Vagina (tissue), 2 donors: Measurements from ENCODE around the gene NUDT3. TPM values are rescaled to one million over a fixed set of nuclear protein-coding genes. Genes with fewer than 3 reads are reported as not detected.

Source experiments
- DNase-seq, 2 donors: peaks; one replicate each; pipeline ENCODE4 v3.0.0-alpha.2; 2017; ENCODE audit errors: extremely low spot score in 2 of 2
- H3K27ac ChIP-seq: fragments of 200-600 bp; sonication (generic); one replicate; pipeline ENCODE4 v1.5.1; 2019
- H3K27me3 ChIP-seq: fragments of 200-600 bp; sonication (generic); one replicate; pipeline ENCODE4 v1.5.1; 2019
- H3K36me3 ChIP-seq, 2 donors: fragments of 200-600 bp; sonication (generic); one replicate each; pipeline ENCODE4 v1.5.1; 2017 to 2019
- H3K4me1 ChIP-seq: fragments of 200-600 bp; sonication (generic); one replicate; pipeline ENCODE4 v1.5.1; 2019
- H3K4me3 ChIP-seq, 2 donors: fragments of 200-600 bp; sonication (generic); 1 replicate in 1 of 2; 2 replicates in 1 of 2; pipeline ENCODE4 v1.5.1; 2016 to 2019
- H3K9me3 ChIP-seq: fragments of 200-600 bp; sonication (generic); one replicate; pipeline ENCODE4 v1.5.1; 2019
- POLR2A ChIP-seq, 2 donors: fragments of 450-650 bp; IDR thresholded peaks; one replicate each; pipeline ENCODE4 v1.6.1; 2017; ENCODE audit warnings: antibody characterized with exemption in 2 of 2, mild to moderate bottlenecking in 2 of 2, moderate library complexity in 2 of 2
- POLR2AphosphoS5 ChIP-seq, 2 donors: sonication (generic); formaldehyde crosslinking; IDR thresholded peaks; one replicate each; pipeline ENCODE4 v1.9.0; 2017; ENCODE audit warnings: antibody characterized with exemption in 2 of 2, mild to moderate bottlenecking in 2 of 2, low read depth in 1 of 2; ENCODE audit not compliant: insufficient read depth in 1 of 2
- intact Hi-C: fragments of 100-400 bp; cut with DNase I; formaldehyde crosslinking; loops from one replicate; pipeline ENCODE4 v1.15.1; 2023
- total RNA-seq: library from RNA; depleted of rRNA; stranded (reverse); fragments of >200 nt; gene quantifications from one replicate; pipeline ENCODE4 v1.2.3, GENCODE V29; 2016
- TF ChIP-seq, protein P1 (sequence below), 3 experiments: fragments of 450-650 bp in 2 of 3; fragments of 200-600 bp in 1 of 3; sonication (generic) in 1 of 3; IDR thresholded peaks; one replicate each; pipeline ENCODE4 v1.5.1; 2017 to 2019; ENCODE audit warnings: antibody characterized with exemption in 3 of 3, mild to moderate bottlenecking in 2 of 3, moderate library complexity in 2 of 3

NUDT3 gene
- total RNA-seq, 1 donor from 2014 or later = 27.0 TPM

DNA sequence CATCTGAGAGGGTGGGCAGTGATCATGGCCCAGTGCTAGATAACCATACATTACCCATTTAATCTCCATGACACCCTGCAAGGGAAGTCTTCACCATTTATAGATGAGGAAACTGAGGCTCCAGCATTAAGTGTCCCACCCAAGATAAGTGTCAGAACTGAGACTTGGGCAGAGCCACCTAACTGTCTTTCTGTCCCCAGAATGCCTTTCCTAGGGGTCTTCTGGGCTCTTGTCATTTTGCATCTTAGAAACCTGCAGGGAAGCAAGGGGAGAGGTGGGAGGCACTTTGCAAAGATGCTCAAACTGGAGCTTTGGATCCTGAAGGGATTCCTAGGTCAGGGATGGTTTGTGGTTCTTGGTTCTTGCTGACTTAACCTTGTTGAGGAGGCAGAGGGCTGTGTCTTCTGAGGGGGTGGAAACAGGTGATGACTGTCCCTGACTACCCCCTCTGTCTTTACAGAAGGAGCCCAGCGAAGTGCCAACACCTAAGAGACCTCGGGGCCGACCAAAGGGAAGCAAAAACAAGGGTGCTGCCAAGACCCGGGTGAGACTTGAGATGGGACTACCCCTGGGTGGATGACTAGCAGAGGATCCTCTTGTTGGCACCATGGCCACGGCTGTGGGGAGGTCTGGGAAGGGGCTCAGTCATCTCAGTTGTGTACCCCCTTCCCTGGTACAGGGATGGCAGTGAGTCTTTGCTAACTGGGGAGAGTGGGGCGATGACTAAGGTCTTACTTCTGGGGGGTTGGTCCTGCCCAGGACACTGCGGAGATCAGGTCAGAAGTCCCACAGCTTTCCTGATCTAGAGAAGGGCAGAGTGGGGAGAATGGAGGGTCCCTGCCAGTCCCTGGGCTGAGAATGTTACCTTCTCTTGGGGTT, 150.0 kb downstream of the NUDT3 start:
- no peak for DNase-seq
- H3K36me3 ChIP-seq = peaks cover 0 to 8% of the 10 kb centered on the region in 2 donors
- H3K27ac ChIP-seq = no peak overlapping the region
- no peaks in the 10 kb centered on the region for H3K27me3 ChIP-seq
- H3K4me1 ChIP-seq = peaks cover 32% of the 10 kb centered on the region
- H3K9me3 ChIP-seq = no peaks in the 10 kb centered on the region
- TF ChIP-seq POLR2AphosphoS5 (IDR thresholded peaks at IDR 0.05; ENCODE audit: insufficient read depth in 1 of 2, low read depth in 1 of 2) = no peak
- TF ChIP-seq POLR2A (IDR thresholded peaks at IDR 0.05) = no peak
- TF ChIP-seq, protein P1, sequence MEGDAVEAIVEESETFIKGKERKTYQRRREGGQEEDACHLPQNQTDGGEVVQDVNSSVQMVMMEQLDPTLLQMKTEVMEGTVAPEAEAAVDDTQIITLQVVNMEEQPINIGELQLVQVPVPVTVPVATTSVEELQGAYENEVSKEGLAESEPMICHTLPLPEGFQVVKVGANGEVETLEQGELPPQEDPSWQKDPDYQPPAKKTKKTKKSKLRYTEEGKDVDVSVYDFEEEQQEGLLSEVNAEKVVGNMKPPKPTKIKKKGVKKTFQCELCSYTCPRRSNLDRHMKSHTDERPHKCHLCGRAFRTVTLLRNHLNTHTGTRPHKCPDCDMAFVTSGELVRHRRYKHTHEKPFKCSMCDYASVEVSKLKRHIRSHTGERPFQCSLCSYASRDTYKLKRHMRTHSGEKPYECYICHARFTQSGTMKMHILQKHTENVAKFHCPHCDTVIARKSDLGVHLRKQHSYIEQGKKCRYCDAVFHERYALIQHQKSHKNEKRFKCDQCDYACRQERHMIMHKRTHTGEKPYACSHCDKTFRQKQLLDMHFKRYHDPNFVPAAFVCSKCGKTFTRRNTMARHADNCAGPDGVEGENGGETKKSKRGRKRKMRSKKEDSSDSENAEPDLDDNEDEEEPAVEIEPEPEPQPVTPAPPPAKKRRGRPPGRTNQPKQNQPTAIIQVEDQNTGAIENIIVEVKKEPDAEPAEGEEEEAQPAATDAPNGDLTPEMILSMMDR (IDR thresholded peaks at IDR 0.05) = no peak
- intact Hi-C loops = no loop called here
- no peak overlapping the region for H3K4me3 ChIP-seq

DNA sequence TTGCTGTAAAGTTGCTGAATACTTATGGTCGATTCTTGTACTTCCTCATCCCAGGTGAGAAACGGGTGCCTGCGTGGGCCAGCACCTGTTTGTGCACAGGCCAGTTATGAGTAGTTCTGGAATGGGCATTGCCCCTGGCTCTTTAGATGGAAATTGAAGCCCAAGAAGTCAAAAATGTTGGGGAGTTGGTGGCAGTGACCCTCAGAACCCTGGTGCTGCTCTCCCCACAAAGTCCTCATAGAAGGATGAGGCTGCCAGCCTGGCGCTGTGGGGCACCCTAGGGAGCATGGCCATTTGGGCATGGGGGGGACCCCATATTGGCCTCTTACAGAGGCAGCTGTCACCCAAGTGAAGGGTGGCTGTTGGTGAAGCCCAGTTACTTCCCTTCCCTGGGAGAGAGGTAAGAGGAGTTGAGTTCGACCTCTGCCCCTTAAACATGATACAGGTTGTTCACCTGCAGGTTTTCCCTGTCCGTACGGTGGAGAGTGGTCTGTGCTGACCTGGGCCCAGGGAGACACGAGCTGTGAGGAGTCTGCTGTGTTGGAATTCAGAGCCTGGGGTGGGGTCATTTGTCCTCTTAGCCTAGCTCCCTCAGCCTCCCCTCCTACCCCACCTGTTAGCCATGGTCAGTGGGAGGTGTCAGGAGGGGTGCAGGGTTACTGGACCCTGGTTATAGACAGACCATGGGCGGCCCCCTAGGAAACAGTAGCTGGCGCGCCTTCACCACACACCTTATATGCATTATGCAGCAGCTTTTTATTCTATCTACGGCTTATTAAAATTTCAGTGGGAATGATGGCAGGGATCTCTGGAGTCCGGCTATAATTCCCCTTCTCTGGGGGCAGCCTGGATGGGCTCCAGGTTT, 150.9 kb downstream of the NUDT3 start:
- no peaks in the 10 kb centered on the region for H3K9me3 ChIP-seq
- no peak overlapping the region for H3K27ac ChIP-seq
- peaks cover 25% of the 10 kb centered on the region for H3K4me1 ChIP-seq
- no peak for DNase-seq
- peaks cover 0 to 8% of the 10 kb centered on the region in 2 donors for H3K36me3 ChIP-seq
- intact Hi-C loops = no loop called here
- no peaks in the 10 kb centered on the region for H3K27me3 ChIP-seq
- TF ChIP-seq, protein P1 (IDR thresholded peaks at IDR 0.05) = no peak
- TF ChIP-seq POLR2A (IDR thresholded peaks at IDR 0.05) = no peak
- H3K4me3 ChIP-seq = no peak overlapping the region

DNA sequence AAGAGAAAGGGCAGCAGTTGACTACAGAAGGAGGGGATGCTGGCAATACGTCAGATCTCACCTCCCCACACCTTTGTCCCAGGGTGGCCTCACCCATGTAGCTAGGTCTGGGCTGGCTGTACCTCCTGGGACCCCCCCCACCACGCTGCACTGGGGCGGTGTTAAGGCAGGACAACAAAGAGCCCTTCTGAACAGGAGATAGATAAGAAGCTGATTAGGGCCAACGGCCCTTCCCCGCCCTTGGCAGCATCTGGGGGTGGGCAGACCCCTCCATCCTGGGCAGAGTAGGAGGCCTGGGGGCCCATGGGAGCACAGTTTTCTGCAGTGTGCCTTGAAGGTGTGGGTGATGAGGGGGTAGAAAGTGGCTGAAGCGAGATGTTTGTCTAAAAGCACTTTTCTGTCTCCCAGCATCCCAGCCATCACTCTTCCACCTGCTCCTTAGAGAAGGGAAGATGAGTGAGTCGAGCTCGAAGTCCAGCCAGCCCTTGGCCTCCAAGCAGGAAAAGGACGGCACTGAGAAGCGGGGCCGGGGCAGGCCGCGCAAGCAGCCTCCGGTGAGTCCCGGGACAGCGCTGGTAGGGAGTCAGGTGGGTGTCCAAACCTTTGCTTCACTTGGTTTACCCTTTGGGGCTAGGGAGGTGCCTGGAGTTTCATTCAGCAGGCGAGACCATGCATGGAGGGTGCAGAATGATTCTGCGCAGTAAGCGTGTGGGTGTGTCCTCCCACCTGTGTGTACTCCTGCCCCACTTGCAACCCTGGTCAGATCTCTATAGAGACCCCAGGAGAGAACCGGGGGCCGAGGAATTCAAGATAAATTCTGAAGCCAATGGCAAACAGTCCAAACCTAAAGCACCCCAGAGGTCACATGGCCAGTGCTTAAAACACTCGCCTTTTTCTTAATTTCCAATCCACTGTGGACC, 151.9 kb downstream of the NUDT3 start:
- Histone ChIP-seq H3K36me3 (peaks cover 0 to 8% of the 10 kb centered on the region in 2 donors), H3K9me3 (no peaks in the 10 kb centered on the region), H3K27me3 (no peaks in the 10 kb centered on the region), H3K4me3 (no peak overlapping the region), H3K27ac (no peak overlapping the region), H3K4me1 (peaks cover 31% of the 10 kb centered on the region)
- intact Hi-C loops = no loop called here
- no peak for DNase-seq
- TF ChIP-seq POLR2AphosphoS5 (IDR thresholded peaks at IDR 0.05; ENCODE audit: insufficient read depth in 1 of 2, low read depth in 1 of 2) = no peak
- no peak for TF ChIP-seq POLR2A (IDR thresholded peaks at IDR 0.05)
- TF ChIP-seq, protein P1 (IDR thresholded peaks at IDR 0.05) = no peak

DNA sequence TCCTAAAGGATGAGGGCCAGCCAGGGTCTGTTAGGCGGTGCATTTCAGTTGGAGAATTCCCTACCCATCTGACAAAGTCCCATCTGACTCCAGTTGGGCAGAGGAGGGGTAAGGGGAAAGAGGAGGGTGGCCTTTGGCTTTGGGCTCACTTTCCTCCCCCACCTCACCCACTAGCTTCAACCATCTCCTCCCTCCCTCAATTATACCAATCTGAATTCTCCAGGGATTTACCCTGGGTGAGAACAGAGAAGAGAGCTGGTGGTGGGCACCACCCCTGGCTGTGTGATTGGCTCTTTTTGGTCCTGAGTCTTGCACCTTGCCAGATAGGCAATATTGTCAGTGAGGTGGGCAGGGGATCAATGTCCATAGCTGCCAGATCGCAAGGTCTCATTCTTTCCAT, 152.6 kb downstream of the NUDT3 start:
- H3K4me3 ChIP-seq = no peak overlapping the region
- no peak overlapping the region for H3K27ac ChIP-seq
- no peaks in the 10 kb centered on the region for H3K9me3 ChIP-seq
- H3K36me3 ChIP-seq = peaks cover 0 to 8% of the 10 kb centered on the region in 2 donors
- no peaks in the 10 kb centered on the region for H3K27me3 ChIP-seq
- TF ChIP-seq POLR2AphosphoS5 (IDR thresholded peaks at IDR 0.05; ENCODE audit: insufficient read depth in 1 of 2, low read depth in 1 of 2) = no peak
- no peak for TF ChIP-seq POLR2A (IDR thresholded peaks at IDR 0.05)
- TF ChIP-seq, protein P1 (IDR thresholded peaks at IDR 0.05) = no peak
- DNase-seq = no peak
- peaks cover 31% of the 10 kb centered on the region for H3K4me1 ChIP-seq
- intact Hi-C loops = no loop called here
